COLO829 (cell line): ENCODE results near the gene GALK1.

Experiments used
- DNase-seq: peaks from one replicate; pipeline ENCODE4 v3.0.0; 2012; ENCODE audit warnings: low spot score

GALK1 gene

DNA sequence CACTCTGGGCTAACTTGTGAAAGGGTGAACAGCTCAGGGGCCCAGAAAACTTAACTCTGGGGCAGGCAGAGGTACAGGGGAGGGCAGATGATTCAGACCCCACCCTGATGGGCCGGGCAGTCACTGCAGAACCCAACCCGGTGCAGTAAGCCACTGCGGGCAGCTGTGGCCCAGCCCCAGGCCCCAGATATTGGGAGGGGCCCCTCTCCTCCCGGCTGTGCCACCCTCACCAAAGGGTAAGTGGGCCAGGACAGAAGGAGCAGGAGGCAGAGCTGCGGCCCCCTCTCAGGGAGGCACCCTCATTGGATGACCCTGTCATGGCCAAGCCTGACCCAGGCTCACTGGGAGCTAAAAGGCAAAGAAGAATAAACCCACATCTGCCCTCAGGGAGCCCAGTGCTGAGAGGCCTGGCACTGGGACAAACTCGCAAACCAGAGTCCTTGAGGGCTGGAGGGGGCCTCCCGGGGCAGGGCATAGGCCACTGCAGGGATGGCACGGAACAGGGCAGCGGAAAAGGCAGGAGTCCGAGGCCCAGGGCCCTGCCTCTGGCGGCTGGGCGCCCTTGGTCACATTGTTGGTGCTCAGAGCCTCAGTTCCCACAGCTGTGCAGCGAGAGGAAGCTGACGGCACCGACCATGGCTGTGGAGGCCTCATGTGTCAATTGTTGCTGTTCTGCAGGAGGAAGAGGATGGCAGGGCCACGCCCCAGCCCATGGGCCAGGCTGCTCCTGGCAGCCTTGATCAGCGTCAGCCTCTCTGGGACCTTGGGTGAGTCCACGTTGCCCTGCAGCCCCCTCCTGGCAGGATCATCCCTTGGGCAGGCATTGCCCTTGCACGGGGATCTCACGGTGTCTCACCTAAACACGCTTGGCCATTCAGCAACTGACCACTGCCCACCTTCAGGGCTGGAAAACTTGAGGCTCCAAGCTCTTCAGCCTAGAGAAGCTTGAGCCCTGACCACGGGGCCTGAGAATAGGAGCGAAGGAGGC lies 40.7 kb downstream of the GALK1 start:
- DNase-seq, result no peak

GRCh38 chr17:75723171-75723930 lies 41.6 kb downstream of the GALK1 start:
- no peak for DNase-seq

- no peak for DNase-seq
Measured at GRCh38 chr17:75722542-75723095, 42.4 kb downstream of the GALK1 start.

- DNase-seq, result no peak
Measured at GRCh38 chr17:75722076-75722475, 42.9 kb downstream of the GALK1 start.

- no peak for DNase-seq
Measured at GRCh38 chr17:75721463-75722011, 43.5 kb downstream of the GALK1 start.

GRCh38 chr17:75720656-75721462 lies 44.1 kb downstream of the GALK1 start, which contains the start of gene ITGB4:
Gene ITGB4, plus strand, starts transcription at chr17:75721459. Its CDS starts 3,245 bp downstream, at chr17:75724704.
- DNase-seq, result no peak

DNA sequence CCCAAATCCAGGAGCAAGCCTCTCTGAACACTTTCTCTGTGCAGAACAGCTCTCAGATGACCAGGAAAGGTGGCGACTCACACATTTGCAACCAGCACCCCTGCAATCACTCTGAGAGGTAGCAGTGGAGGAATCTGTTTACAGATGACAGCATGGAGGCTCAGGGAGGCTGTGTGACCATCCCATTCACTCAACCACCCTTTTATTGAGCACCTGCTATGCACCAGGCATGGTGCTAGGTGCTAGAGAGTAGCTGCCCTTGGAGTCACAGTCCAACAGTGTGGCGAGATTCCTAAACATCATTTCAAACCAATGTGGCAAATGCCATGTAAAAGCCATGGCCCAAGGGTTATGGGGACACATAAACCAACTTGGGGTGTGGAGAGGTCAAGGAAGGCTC lies 45.3 kb downstream of the GALK1 start:
- no peak for DNase-seq

DNA sequence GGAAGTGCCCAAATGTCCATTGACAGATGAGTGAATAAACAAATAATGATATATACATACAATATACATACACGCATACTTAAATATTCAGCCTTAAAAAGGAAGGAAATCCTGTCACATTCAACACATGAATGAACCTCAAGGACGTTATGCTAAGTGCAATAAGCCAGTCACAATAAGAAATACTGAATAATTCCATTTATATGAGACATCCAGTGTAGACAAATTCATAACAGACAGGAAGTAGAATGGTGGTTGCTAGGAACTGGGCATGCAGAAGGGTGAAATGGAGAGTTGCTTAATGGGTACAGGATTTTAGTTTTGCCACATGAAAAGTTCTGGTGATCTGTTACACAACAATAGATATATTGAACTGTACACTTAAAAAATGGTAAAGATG lies 52.5 kb downstream of the GALK1 start:
- DNase-seq, result no peak
